PC-3 (cell line): ENCODE data around the gene CRYGN. TPM values are rescaled to one million over a fixed set of nuclear protein-coding genes. Genes with fewer than 3 reads are reported as not detected.

ENCODE experiments used
- ATAC-seq: fragments of 200-7000 bp; cut with Tn5 transposase; 2 replicates; pipeline ENCODE4 v1.9.1; 2020; ENCODE audit warnings: mild to moderate bottlenecking, moderate library complexity
- BruUV-seq: library from RNA; stranded (reverse); fragments of 400-500 nt; replicated peaks from 2 replicates; lab custom pipeline; 2021; lab: Mats Ljungman, UMichigan
- CTCF ChIA-PET: fragments of 300-600 bp; sonication (Branson Sonifier 250); formaldehyde crosslinking; loops from one replicate; lab custom pipeline; 2022; ENCODE audit warnings: antibody characterized with exemption; lab: Charles Lee
- POLR2A ChIA-PET: fragments of 300-600 bp; sonication (Branson Sonifier 250); formaldehyde crosslinking; loops from one replicate; lab custom pipeline; 2022; ENCODE audit warnings: antibody characterized with exemption; ENCODE audit not compliant: unreplicated experiment; lab: Charles Lee
- DNase-seq: peaks from one replicate; pipeline ENCODE4 v3.0.0-alpha.2; 2015
- H2AFZ ChIP-seq: fragments of 300-600 bp; sonication (generic); 2 replicates; pipeline ENCODE4 v1.6.0; 2016; ENCODE audit warnings: antibody characterized with exemption, low read length
- H3F3A ChIP-seq: fragments of 300-600 bp; sonication (generic); one replicate; pipeline ENCODE4 v1.6.0; 2017; ENCODE audit warnings: antibody characterized with exemption, low read length, control low read depth, mild to moderate bottlenecking; ENCODE audit not compliant: unreplicated experiment
- H3K27ac ChIP-seq: fragments of 300-600 bp; sonication (generic); 2 replicates; pipeline ENCODE4 v1.5.1; 2016; ENCODE audit warnings: mild to moderate bottlenecking, low read length
- H3K27me3 ChIP-seq: fragments of 300-600 bp; sonication (generic); 2 replicates; pipeline ENCODE4 v1.6.1; 2016; ENCODE audit warnings: low read length, mixed read lengths
- H3K36me3 ChIP-seq: fragments of 300-600 bp; sonication (generic); 2 replicates; pipeline ENCODE4 v1.6.1; 2016; ENCODE audit warnings: low read depth, mixed run types, low read length, mixed read lengths
- H3K4me1 ChIP-seq: fragments of 300-600 bp; sonication (generic); 2 replicates; pipeline ENCODE4 v1.5.1; 2016; ENCODE audit warnings: low read length; ENCODE audit not compliant: insufficient read depth
- H3K4me2 ChIP-seq: fragments of 300-600 bp; sonication (generic); 2 replicates; pipeline ENCODE4 v1.6.0; 2016; ENCODE audit warnings: low read length
- H3K4me3 ChIP-seq: fragments of 300-600 bp; sonication (generic); 2 replicates; pipeline ENCODE4 v1.5.1; 2016; ENCODE audit warnings: mild to moderate bottlenecking, low read length, mixed read lengths
- H3K79me2 ChIP-seq: fragments of 300-600 bp; sonication (generic); 2 replicates; pipeline ENCODE4 v1.6.1; 2017; ENCODE audit warnings: low read length, mixed read lengths
- H3K9ac ChIP-seq: fragments of 300-600 bp; sonication (generic); 2 replicates; pipeline ENCODE4 v1.6.0; 2016; ENCODE audit warnings: mild to moderate bottlenecking, low read length
- H3K9me2 ChIP-seq: fragments of 300-600 bp; sonication (generic); replicated peaks from 2 replicates; pipeline ENCODE4 v1.6.1; 2016; ENCODE audit warnings: mixed run types, low read length, mixed read lengths
- H3K9me3 ChIP-seq: fragments of 300-600 bp; sonication (generic); 2 replicates; pipeline ENCODE4 v1.6.1; 2016; ENCODE audit warnings: low read length, mixed read lengths
- H4K20me1 ChIP-seq: fragments of 300-600 bp; sonication (generic); 2 replicates; pipeline ENCODE4 v1.6.1; 2016; ENCODE audit warnings: low read length, mixed read lengths
- EZH2 ChIP-seq: fragments of 300-600 bp; sonication (generic); IDR thresholded peaks from one replicate; pipeline ENCODE4 v1.6.1; 2017; ENCODE audit warnings: antibody characterized with exemption, mild to moderate bottlenecking, low read length; ENCODE audit not compliant: unreplicated experiment
- EZH2phosphoT487 ChIP-seq: fragments of 300-600 bp; sonication (generic); IDR thresholded peaks from 2 replicates; pipeline ENCODE4 v1.6.1; 2018; ENCODE audit warnings: mild to moderate bottlenecking, antibody characterized with exemption, low read length, borderline replicate concordance
- intact Hi-C: fragments of 100-400 bp; cut with micrococcal nuclease; formaldehyde crosslinking; loops from 2 replicates; pipeline ENCODE4 v1.9.0; 2023
- microRNA-seq: library from miRNA; unstranded; fragments of <30 nt; microRNA quantifications from one replicate; pipeline ENCODE4 v1.1.0, GENCODE V29; 2020; ENCODE audit not compliant: unreplicated experiment
- total RNA-seq: library from RNA; depleted of rRNA; stranded (reverse); fragments of >200 nt; gene quantifications from 2 replicates; pipeline ENCODE4 v1.2.3, GENCODE V29; 2014; rRNA removed
- TF ChIP-seq, protein P1 (sequence below): fragments of 300-600 bp; sonication (generic); conservative IDR thresholded peaks from 2 replicates; pipeline ENCODE4 v1.5.1; 2017; ENCODE audit warnings: antibody characterized with exemption, low read depth, mild to moderate bottlenecking, low read length

The CRYGN gene
- total RNA-seq, 1 experiment from 2014 or later: 0.11 TPM

GRCh38 chr7:151379534-151380198 lies 60.3 kb downstream of the CRYGN start:
- no peak for ATAC-seq
- no peak overlapping the region for H3K9ac ChIP-seq
- intact Hi-C loops: no loop called here

GRCh38 chr7:151379193-151379520 lies 60.8 kb downstream of the CRYGN start:
- TF ChIP-seq, protein P1, sequence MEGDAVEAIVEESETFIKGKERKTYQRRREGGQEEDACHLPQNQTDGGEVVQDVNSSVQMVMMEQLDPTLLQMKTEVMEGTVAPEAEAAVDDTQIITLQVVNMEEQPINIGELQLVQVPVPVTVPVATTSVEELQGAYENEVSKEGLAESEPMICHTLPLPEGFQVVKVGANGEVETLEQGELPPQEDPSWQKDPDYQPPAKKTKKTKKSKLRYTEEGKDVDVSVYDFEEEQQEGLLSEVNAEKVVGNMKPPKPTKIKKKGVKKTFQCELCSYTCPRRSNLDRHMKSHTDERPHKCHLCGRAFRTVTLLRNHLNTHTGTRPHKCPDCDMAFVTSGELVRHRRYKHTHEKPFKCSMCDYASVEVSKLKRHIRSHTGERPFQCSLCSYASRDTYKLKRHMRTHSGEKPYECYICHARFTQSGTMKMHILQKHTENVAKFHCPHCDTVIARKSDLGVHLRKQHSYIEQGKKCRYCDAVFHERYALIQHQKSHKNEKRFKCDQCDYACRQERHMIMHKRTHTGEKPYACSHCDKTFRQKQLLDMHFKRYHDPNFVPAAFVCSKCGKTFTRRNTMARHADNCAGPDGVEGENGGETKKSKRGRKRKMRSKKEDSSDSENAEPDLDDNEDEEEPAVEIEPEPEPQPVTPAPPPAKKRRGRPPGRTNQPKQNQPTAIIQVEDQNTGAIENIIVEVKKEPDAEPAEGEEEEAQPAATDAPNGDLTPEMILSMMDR: no peak
- TF ChIP-seq EZH2phosphoT487 (no peak), EZH2 (no peak)
- no peaks in the 10 kb centered on the region for H3K27me3 ChIP-seq
- BruUV-seq: no TSS peak
- intact Hi-C loops: no loop called here
- ATAC-seq (no peak), DNase-seq (no peak)
- no peaks in the 10 kb centered on the region for H3K79me2 ChIP-seq
- H4K20me1 ChIP-seq: no peaks in the 10 kb centered on the region
- H2AFZ ChIP-seq: no peak overlapping the region
- no peak overlapping the region for H3K9ac ChIP-seq
- H3K9me3 ChIP-seq: no peaks in the 10 kb centered on the region
- H3K4me2 ChIP-seq: no peak overlapping the region
- CTCF ChIA-PET: no interaction called here
- no peaks in the 10 kb centered on the region for H3F3A ChIP-seq
- H3K9me2 ChIP-seq: no peaks in the 10 kb centered on the region
- H3K36me3 ChIP-seq: no peaks in the 10 kb centered on the region
- no peaks in the 10 kb centered on the region for H3K4me1 ChIP-seq
- H3K4me3 ChIP-seq: no peak overlapping the region
- POLR2A ChIA-PET: interaction anchor here (0.7 kb wide), 1 partner anchor 41 kb away, joined by 3 read pairs; no protein-coding TSS in a partner anchor
- no peak overlapping the region for H3K27ac ChIP-seq

More at GRCh38 chr7:151379534-151380198, 60.3 kb downstream of the CRYGN start:
- Histone ChIP-seq H3K9me2 (no peaks in the 10 kb centered on the region), H3K27ac (no peak overlapping the region), H3K4me3 (no peak overlapping the region), H3K4me2 (no peak overlapping the region), H4K20me1 (no peaks in the 10 kb centered on the region), H3K9me3 (no peaks in the 10 kb centered on the region), H3K36me3 (no peaks in the 10 kb centered on the region), H3F3A (no peaks in the 10 kb centered on the region), H3K27me3 (no peaks in the 10 kb centered on the region), H3K4me1 (no peaks in the 10 kb centered on the region), H2AFZ (no peak overlapping the region), H3K79me2 (no peaks in the 10 kb centered on the region)
- POLR2A ChIA-PET: interaction anchor here (0.7 kb wide), 1 partner anchor 41 kb away, joined by 3 read pairs; no protein-coding TSS in a partner anchor
- CTCF ChIA-PET: no interaction called here
- no peak for DNase-seq
- TF ChIP-seq, protein P1: no peak
- TF ChIP-seq EZH2phosphoT487 (no peak), EZH2 (no peak)
- BruUV-seq: no TSS peak

Small RNAs within 50 kb of the gene (microRNA-seq; reads per million reads assigned to microRNA genes)
- not detected for gene MIR3907

Other genes starting within 250 kb of the CRYGN start
- not detected in 2 replicates for gene H2BK1, start 229.7 kb downstream of the CRYGN start, total RNA-seq
- gene ABCF2, start 212.9 kb downstream of the CRYGN start, total RNA-seq: 55.5 and 75.0 TPM in 2 replicates
- gene CHPF2, start 207.7 kb downstream of the CRYGN start, total RNA-seq: 30.1 and 36.5 TPM in 2 replicates
- 8.6 and 9.1 TPM in 2 replicates for gene SMARCD3, start 191.4 kb downstream of the CRYGN start, total RNA-seq
- 40.1 and 47.0 TPM in 2 replicates for gene NUB1, start 98.3 kb downstream of the CRYGN start, total RNA-seq
- not detected in 2 replicates for gene WDR86, start 30.1 kb downstream of the CRYGN start, total RNA-seq
- 87.0 and 99.3 TPM in 2 replicates for gene RHEB, start 79.8 kb upstream of the CRYGN start, total RNA-seq